Activated CD4-positive, alpha-beta T cell treated with anti-CD3 and anti-CD28 coated beads for 48 hours (primary cell): ENCODE results near the gene COL26A1.
A peak's percentile ranks its signal among the peaks of the same experiment; 100 is the strongest.

ENCODE experiments used
- DNase-seq: peaks from one replicate; pipeline ENCODE4 v3.0.0-alpha.2; 2020

The COL26A1 gene

DNA sequence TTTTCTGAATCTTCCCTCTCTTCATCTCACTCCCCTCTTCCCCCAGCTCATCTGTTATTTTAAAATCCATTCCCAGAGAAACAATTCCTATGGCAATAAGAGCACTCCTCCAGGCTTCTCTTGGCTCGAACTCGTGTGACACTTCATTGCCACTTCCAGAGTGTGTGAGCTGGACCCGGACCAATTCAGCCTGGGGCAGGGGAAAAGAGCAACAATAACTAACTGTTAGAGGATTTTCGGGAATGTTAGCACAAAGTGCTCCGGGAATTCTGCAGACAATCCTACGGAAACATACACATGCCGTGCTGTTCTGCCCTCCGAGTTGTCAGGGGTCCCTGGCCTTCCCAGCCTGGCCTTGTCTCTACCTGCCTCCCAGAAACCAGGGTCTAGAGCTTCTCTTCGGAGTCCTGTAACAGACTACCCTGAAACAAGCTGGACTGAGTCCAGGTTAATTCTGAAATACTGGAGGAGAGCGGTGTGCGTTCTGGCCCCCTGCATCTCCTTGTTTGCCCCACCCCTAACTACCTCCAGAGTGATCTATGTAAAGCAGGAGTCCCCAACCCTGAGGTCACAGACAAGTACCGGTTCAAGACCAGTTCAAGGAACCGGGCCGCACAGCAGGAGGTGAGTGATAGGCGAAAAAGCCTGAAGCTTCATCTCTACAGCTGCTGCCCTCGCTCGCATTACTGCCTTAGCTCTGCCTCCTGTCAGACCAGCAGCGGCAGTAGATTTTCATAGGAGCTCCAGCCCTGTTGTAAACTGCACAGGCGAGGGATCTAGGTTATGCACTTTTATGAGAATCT, 11.3 kb downstream of the COL26A1 start:
- DNase-seq: no peak

DNA sequence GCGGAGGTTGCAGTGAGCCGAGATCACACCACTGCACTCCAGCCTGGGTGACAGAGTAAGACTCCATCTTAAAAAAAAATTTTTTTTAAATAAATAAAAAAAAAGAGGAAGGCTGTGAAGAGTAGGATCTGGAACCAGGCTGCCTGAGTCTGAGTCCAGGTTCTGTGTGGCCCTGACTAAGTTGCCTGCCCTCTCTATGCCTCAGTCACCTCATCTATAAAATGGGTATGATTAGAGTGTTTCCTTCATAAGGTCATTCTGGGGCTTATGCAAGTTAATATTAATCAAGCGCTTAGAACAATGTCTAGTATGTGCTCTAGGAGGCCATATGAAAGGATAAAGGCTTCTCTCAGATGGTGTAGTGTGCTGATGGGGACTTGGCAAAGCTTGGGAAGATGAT, 12.3 kb downstream of the COL26A1 start:
- DNase-seq: no peak

DNA sequence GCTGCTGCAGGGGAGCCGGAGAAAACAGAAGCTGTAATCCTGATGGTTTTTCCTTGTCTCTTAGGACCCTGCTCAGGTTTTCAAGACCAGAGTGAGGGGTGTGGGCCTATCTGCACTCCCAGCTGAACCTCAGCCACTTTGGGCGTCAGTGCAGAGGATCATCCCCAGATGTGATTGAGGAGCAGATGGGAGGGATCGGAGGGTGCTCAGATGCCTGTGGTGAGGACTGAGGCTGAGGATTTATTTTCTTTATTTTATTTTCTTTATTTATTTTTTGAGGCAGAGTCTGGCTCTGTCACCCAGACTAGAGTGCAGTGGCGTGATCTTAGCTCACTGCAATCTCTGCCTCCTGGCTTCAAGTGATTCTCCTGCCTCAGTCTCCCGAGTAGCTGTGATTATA, 13.9 kb downstream of the COL26A1 start:
- no peak for DNase-seq

DNA sequence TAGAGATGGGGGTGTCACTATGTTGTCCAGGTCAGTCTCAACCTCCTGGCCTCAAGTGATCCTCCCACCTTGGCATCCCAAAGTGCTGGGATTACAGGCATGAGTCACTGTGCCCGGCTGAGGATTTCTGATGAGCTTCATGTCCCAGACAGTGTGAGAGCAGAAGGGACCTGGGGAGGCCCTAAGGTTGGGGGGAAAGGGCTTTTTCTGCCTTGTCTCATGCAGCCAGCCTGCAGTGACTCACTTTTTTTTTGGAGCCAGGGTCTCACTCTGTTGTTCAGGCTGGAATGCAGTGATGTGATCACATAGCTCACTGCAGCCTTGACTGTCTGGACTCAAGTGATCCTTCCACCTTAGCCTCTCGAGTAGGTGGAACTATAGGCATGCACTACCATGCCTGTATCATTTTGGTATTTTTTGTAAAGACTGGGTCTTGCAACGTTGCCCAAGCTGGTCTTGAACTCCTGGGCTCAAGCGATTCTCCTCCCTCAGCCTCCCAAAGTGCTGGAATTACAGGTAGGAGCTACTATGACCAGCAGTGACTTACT, 14.6 kb downstream of the COL26A1 start:
- no peak for DNase-seq

DNA sequence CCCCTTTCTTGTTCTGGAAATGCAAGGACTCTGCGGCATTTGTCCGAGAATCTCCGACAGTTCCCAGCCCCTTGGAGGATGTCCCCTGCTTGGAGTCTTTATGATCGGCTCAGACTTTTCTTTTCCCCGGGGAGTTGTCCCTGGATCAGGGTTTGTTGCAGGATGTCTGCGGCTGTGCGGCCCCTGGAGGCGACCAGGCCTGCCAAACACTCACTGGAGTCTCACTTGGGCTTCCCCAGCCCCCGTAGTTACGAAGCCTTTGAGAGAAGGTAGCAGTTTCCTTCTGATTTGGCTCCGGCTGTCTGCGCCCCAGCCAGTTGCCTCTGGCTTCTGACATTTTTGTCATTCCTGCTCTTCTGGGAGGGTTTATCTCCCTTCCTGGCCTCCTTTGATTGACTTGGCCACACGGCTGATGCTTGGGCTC, 16.1 kb downstream of the COL26A1 start:
- DNase-seq: no peak

DNA sequence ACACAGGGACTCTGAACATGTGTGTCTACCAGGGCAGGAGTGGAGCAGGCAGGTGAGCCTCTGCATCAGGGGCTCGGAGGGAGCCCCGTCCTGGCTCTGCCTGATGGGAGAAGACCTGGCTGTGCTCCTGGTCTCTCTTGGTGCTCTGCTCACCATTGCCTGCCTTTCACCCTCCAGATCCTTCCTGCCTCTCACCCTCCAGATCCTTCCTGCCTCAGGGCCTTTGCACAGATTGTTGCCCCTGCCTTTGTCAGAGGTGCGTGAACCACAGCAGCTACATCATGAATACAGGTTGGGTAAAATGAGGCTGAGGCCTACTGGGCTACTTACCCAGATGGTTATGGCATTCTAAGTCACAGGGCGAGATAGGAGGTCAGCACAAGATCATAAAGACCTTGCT, 16.6 kb downstream of the COL26A1 start:
- DNase-seq: no peak

DNA sequence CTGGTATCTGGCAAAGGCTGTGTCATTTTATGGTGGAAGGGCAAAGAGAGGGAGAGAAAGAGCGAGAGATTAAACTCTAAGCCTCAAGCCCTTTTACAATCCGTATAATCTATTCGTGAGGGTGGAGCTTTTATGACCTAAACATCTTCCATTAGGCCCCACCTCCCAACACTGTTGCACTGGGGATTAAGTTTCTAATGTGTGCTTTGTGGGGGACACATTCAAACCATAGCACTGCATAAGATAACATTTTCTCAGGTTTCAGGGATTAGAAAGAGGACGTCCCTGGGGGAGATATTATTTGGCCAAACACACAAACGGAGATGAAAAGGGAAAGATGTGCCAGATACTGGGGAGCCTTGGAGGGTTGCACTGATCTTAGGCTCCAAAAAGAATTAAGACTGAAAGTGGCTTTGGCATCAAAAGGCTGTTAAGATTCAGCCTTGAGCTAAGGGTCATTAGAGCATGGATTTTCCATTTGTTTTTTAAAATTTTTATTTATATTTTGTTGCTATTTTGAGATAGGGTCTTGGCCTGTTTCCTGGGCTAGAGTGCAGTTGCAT, 19.0 kb downstream of the COL26A1 start:
- no peak for DNase-seq

DNA sequence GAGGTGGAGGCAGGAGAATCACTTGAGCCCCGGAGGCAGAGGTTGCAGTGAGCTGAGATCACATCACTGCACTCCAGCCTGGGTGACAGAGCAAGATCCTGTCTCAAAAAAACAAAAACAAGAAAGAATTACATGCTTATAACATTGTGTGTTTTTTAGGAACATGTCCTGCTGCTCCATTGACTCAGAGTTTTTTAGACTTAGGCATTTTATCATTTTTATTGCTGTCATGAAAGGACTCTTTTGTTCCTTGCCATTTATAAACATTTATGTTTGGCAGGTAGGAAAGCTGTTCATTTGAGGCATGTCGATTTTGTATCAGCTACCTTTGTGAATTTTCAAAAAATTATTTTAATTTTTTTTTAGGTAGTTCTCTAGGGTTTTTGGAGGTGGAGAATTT, 20.3 kb downstream of the COL26A1 start:
- DNase-seq: no peak

DNA sequence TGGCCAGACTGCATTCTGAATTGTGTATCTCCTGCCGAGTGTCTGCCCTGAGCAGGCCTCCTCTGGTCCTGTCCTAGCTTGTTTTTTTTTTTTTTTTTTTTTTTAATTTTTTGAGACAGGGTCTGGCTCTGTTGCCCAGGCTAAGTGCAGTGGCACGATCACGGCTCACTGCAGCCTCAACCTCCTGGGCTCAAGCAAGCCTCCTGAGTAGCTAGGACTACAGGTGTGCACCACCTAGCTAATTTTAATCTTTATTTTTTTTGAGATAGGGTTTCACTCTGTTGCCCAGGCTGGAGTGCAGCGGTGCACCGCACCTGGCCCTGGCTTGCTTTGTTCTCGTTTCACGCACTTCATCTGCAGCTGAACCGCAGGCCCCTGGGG, 23.5 kb downstream of the COL26A1 start:
- no peak for DNase-seq

DNA sequence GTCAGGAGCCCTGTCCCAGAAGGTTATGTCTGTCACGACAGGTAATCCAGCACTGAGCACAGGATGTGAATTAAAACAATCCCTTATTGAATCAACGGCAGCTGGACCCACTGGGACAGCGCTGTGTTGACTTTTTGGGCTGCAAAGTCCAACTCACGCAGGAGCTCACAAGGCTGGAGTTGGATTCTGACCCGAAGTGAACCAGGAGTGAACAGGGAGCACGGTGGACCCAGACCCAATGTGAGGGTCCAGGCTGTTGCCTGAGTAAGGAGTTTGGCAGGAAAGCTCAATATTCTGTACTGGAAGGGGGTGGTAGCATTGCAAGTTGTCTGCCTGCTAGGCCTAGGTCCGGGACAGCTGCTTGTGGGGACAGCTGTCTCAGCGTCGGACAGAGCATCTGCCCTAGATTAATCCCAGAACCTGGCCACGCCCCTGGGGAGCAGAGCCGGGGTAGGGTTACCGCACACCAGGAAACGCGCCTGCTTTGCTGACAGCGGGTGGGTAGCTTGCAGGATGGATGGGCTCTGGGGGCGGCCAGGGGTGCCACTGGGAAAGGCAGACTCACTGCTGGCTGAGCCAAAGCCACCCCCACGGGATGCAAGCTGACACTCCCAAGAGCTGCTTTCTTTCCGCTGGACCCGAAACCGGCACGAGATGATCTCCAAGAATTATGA, 24.0 kb downstream of the COL26A1 start:
- DNase-seq: no peak

DNA sequence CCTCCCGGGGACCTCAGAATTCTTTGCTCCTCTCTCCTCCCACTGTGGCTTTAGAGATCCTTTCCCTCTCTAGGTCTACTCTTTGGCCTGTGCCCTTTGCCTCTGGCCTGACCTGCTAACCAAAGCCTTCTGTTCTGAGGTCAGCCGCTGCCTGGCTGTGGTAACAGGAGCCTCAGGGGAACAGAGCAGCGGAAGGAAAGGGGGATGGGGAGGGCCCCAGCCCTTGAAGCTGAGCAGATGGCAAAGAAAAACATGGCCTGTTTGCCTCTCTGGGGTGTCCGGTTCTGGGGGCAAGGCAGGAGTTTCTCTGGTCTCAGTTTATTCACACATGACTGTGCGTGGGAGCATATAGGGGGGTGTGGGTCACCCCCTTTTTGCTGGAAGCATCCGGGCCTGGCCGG, 28.2 kb downstream of the COL26A1 start:
- DNase-seq: peak; percentile 40

DNA sequence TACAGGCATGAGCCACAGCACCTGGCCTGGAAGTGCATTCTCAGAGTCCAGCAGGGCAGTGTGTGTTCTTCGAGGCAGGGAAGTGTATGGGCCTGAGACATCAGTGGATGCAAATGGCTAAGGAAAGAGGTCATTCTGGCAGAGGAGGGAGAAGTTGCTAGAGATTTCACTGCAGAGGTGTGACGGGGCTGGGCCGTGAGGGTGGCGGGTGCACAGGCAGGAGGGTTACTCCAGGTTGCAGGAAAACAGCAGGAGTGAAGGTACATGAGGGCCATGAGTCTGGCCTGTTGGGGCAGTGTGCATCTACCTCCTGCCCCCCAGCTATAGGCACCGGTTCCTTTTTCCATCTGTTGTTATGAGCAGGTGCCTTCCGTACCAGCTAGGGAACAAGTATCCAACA, 29.3 kb downstream of the COL26A1 start:
- no peak for DNase-seq

DNA sequence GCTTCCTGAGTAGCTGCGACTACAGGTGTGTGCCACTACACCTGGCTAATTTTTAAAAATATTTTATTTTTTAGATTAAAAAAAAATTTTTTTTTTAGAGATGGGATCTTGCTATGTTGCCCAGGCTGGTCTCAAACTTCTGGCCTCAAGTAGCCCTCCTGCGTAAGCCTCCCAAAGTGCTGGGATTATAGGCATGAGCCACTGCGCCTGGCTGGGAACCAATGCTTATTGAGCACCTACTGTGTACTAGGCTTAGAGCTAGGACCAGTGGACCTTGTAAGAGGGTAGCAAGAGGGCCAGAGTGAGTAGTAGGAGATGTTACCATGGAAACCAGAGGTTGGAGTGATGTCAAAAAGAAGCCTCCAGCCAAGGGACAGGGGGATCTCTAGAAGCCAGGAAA, 31.2 kb downstream of the COL26A1 start:
- no peak for DNase-seq

DNA sequence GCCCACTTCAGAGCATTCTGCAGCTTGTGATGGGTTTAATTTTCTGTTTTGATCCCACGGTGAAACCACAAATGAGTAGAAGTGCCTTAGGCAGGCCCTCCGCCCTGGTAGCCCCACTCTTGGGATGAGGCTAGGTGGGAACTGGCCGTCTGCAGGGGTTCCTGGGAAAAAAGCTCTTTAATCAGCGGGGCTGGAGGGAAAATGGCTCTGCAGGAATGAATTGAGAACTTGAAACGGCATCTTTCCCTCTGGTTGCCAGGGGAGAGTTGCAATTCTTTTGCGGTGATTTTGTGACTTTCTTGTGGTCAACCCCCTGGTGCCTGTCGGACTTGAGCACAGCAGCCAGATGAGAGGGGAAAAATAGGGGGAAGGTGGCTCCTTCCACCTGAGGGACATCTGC, 32.7 kb downstream of the COL26A1 start:
- DNase-seq: no peak

DNA sequence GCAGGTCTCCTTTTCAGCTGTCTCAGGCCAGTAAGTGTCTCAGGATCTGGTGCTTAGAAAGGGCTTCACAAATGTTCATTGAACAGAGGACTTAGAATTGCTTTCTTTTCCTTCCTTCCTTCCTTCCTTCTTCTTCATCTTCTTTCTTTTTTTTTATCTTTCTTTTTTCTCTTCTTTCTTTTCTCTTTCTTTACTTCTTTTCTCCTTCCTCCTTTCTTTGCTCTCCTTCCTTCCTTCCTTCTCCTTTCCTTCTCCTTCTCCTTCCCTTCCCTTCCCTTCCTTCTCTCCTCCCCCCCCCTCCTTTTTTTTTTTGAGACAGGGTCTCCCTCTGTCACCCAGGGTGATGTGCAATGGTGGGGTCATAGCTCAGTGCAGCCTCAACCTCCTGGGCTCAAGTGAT, 34.6 kb downstream of the COL26A1 start:
- no peak for DNase-seq

DNA sequence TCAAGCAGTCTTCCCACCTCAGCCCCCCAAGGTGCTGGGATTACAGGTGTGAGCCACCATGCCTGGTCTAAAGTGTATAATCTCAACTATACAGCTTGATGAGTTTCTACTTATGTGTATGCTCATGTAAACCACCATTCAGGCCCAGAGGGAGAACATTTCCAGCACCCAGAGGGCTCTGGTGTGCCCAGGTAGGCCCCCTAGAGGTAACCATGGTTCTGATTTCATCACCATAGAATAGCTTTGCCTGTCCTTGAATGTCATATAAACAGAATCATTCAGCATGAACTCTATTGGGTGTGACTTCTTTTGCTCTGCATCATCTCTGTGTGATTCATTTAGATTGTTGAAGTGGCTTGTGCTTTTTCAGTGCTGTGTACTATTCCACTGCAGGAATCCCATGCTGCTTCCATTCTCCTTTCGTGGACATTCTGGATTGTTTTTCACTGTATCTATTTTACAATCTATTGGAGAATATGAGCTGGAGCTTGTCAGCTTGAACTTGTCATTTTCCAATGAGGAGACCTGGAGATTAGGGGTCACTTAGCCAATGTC, 35.2 kb downstream of the COL26A1 start:
- no peak for DNase-seq

DNA sequence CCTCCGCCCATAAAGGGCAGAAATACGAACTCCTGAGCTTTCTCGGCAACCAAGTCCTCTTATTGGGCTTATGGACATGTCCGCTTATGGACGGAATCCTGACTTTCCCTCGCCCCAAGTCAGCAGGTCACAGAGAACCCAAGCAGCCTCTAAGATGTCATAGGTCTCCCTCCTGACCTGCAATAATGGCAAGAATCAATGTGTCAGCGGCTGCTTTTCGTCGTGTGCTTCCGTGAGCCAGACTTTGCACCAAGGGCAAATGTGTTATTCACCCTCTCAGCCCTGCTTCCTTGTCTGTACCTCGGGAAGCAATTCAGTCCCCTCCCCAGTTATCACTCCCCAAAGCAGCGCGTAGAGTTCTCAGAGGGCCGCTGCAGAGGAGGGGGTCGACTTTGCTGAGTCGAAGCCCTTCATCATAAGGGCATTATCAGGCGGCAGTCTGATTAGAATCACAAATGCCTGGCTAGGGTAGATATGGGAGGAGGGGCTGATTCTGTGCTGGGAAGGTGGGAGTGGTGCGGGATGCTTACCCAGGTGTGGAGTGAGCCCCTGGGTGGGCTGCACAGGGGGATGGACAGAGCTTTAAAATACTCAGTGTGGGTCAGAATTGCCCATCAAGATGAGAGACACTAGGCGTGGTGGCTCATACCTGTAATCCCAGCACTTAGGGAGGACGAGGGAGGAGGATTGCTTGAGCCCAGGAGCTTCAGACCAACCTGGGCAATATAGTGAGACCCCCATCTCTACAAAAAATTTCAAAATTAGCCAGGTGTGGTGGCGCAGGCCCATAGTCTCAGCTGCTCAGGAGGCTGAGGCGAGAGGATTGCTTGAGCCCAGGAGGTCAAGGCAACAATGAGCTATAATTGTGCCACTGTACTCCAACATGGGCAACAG, 36.0 kb downstream of the COL26A1 start:
- DNase-seq: no peak

DNA sequence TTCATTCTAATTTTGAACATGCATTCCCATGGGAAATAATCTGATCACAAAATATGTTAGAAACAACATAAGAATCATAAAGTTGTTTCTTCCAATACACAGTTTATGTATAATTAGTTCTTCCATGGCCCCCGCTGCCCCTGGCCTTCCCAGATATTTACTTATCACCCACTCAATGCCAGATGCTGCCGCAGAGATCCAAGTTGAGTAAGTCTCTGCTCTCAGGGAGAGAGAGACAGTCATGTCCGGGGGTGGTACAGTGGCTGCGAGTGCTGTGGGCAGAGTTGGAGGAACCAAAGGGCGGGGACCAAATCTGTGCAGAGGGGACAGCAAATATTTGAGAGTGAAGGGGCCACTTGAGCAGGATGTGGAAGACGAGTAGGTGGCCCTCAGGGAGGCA, 37.1 kb downstream of the COL26A1 start:
- DNase-seq: no peak

DNA sequence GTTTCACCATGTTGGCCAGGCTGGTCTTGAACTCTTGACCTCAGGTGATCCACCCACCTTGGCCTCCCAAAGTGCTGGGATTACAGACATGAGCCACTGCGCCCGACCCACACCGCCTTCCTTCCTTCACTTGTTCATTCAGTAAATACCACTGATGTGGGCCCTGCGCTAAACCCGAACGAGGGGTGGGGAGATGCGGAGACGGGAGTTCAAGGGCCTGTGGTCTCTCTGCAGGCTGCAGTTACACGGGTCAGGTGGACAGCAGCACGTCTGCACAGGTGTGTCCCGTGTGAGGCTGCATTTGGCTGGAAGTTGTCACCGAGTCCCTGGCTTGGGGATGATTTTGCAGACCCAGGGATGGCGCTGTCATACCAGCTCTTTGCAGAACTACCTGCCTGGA, 38.1 kb downstream of the COL26A1 start:
- no peak for DNase-seq

DNA sequence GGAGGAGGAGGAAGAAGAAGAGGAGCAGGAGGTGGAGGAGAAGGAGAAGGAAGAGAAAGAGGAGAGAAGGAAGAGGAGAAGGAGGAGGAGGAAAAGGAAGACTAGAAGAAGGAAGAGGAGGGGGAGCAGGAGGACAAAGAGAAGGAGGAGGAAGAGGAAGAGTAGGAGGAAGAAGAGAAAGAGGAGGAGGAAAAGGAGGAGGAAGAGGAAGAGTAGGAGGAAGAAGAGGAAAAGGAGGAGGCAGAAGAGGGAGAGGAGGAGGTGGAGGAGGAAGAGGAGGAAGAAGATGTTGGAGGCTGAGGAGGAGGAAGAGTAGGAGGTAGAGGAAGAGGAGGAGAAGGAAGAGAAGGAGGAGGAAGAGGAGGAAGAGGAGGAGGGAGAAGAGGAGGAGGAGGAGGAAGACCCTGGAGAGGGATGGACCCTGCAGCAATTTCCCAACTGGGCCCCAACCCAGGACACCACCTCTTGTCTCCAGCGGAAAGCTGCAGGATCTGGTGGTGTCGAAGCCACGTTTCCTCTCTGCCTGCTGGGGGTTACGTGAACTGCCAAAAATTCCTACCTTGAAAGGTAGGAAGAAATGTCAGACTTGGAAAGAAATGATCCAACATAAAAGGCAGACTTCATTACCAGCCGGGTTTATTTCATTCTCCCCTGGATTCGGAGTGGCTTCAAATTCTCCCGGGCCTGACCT, 38.9 kb downstream of the COL26A1 start:
- DNase-seq: no peak

DNA sequence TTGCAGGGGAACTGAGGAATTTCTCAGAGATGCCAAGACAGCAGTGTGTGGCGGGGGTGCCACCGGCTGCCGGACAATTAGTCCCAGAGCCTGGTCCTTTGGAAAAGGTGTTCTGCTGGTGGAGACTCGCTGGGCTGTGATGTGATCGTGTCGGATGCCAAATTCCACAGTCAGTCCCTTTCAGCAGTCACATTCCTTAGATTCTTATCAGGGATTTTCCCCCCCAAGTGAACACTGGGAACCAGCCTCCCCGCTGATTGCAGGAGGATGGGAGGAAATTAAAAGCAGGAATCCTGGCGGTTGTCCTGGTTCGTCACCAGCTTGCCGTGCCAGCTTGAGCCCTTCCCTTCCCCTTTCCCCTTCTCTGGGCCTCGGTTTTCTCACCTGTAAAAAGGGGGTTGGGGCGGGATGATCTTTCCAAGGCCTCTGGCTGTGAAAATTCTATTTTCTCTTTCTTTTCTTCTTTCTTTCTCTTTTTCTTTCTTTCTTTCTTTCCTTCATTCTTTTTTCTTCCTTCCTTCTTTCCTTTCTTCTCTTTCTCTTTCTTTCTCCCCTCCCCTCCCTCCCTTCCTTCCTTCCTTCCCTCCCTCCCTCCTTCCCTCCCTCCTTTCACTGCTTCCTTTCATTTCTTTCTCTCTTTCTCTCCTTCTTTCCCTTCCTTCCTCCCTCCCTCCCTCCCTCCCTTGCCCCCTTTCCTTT, 39.6 kb downstream of the COL26A1 start:
- DNase-seq: no peak
